ENCODE measurements around the gene EIF4A3.
"Not testable (repeated sequence)": the region's sequence is repeated elsewhere in the genome, so short reads cannot be mapped to it uniquely, and the experiment has no call there.

The EIF4A3 gene

DNA sequence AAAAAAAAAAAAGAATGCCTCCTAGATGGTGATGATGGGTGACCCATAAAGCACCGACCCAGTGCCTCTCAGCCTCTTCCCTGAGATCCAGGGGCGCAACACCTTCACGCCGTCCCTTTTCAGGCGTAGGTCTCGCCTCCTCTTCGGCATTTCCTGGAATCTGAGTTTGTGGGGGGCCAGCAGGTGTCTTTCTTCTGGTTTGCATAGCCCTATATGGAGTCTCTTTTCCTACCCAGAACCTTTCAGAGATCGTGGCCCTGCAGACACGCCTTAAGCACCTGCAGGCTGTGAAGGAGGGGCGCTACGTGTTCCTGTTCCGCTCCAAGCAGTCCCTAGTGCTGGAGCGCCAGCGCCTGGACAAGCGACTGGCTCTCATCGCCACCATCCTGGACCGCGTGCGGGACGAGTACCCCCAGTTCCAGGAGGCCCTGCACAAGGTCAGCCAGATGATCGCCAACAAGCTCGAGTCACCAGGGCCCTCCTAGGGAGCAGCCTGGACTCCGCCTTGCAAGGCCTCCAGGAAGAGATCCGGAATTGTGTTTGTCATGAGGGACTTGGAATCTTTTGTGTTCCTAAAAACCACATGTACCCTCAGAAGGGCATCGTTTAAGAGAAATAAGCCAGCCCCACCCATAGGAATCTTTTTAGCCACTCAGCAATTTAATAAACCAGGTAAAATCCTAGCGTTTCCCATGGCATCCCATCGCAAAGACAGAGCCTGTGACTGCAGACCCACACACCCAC lies 47.5 kb downstream of the EIF4A3 start:
- no peak for DNase-seq

GRCh38 chr17:80097844-80098691 lies 48.9 kb downstream of the EIF4A3 start:
- DNase-seq: no peak

- no peak for DNase-seq
These were observed 49.8 kb downstream of the EIF4A3 start for GRCh38 chr17:80097127-80097621.

GRCh38 chr17:80096561-80097021 lies 50.3 kb downstream of the EIF4A3 start:
- no peak for DNase-seq

DNA sequence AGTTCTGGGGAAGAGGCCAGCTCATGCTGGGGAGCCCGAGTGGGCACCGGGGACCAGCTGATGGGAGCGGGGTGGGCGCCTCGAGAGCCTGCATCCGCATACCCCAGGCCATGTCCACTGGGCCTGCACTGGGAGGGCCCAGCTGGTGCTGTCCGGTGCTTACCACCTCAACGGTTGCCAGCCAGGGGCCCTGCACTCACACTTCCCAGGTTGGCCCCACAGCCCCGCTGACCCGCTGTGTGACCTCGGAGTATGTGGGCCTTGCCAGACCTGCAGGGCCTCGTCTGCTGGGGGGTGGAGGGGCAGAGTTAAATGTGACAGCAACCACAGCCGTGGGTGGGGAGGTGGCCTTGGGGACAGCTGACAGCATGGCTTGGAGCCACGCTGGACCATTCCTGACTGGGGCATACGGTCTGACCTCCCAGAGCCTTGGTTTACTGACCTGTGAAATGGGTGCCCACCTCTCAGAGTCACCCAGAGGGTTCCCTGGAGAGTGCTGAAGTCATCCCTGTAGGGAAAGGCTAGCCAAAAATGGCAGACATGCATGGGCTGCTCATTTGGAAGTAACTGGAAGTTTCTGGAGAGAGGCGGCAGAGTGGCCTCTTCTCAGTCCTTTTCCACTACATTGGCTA lies 51.0 kb downstream of the EIF4A3 start:
- no peak for DNase-seq

- DNase-seq: no peak
These were observed 51.7 kb downstream of the EIF4A3 start for GRCh38 chr17:80095038-80095843.

- DNase-seq: no peak
These were observed 54.0 kb downstream of the EIF4A3 start for GRCh38 chr17:80092959-80093358.

GRCh38 chr17:80091376-80091775 lies 55.6 kb downstream of the EIF4A3 start:
- DNase-seq: no peak

DNA sequence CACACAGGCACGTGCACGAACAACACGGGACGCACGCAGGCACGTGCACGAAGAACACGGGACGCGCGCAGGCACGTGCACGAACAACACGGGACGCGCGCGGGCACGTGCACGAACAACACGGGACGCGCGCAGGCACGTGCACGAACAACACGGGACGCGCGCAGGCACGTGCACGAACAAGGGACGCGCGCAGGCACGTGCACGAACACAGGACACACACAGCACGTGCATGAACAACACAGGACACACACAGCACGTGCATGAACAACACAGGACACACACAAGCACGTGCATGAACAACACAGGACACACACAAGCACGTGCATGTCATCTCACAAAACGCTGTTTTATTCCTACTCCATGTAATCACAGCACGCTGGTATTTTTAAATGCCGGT lies 56.8 kb downstream of the EIF4A3 start:
- not testable (repeated sequence) for DNase-seq

- no peak for DNase-seq
These were observed 57.2 kb downstream of the EIF4A3 start for GRCh38 chr17:80089762-80090161.

GRCh38 chr17:80087346-80088265 lies 59.3 kb downstream of the EIF4A3 start:
- DNase-seq: no peak

- no peak for DNase-seq
These were observed 60.3 kb downstream of the EIF4A3 start for GRCh38 chr17:80086616-80087015.

DNA sequence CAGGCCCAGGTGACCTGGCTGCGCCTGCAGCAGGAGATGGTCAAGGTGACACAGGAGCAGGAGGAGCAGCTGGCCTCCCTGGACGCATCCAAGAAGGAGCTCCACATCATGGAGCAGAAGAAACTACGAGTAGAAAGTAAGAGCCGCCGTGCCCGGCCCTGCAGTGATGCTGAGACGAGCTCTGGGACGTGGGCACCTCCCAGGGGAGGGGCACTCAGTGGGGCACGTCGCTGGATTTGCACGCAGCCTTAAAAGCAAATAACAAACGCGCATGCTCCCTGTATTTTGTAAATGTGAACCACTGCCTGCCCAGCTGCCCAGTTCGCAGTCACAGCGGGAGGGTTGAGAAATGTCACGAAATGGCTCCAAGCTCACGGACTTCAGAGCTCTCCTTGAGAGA lies 60.8 kb downstream of the EIF4A3 start:
- DNase-seq: no peak

DNA sequence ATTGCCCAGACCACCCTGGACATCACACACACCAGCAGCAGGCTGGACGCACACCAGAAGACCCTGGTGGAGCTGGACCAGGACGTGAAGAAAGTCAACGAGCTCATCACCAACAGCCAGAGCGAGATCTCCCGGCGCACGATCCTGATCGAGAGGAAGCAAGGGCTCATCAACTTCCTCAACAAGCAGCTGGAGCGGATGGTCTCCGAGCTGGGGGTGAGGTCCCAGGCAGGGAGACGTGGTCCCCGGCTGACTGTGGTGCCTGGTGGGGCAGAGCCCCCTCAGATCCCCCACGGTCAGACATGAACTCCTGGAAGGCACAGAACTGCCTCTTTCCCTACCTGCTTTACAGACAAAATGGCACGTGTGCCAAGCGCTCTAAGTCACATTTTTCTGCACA lies 62.2 kb downstream of the EIF4A3 start:
- DNase-seq: no peak

All from cerebellar nuclear complex (tissue), 1 donor.